A549 (cell line): ENCODE data around the gene NAA40.

Experiments
- CHD2 ChIP-seq: fragments of 150-350 bp; IDR thresholded peaks from 2 replicates; pipeline ENCODE4 v1.6.1; 2014; ENCODE audit warnings: low read length; ENCODE audit not compliant: partially characterized antibody
- CTCF ChIP-seq: fragments of >200 bp; sonication (Bioruptor Twin); formaldehyde crosslinking; IDR thresholded peaks from 3 replicates; pipeline ENCODE4 v1.5.1; 2016
- EHF ChIP-seq: fragments of 250-450 bp; sonication (Bioruptor Pico); IDR thresholded peaks from 2 replicates; pipeline ENCODE4 v1.5.0; 2020; ENCODE audit warnings: mild to moderate bottlenecking
- ELK1 ChIP-seq: fragments of 150-350 bp; IDR thresholded peaks from 2 replicates; pipeline ENCODE4 v1.6.1; 2014; ENCODE audit warnings: low read depth, mild to moderate bottlenecking, low read length
- HDAC2 ChIP-seq: fragments of 200-600 bp; sonication (generic); IDR thresholded peaks from 2 replicates; pipeline ENCODE4 v1.6.1; 2016
- HOXA7 ChIP-seq: fragments of 250-450 bp; sonication (Bioruptor Pico); IDR thresholded peaks from 2 replicates; pipeline ENCODE4 v1.5.0; 2020; ENCODE audit warnings: mild to moderate bottlenecking, moderate library complexity
- JUN ChIP-seq, 2 experiments: fragments of >200 bp; sonication (Bioruptor Twin); formaldehyde crosslinking; IDR thresholded peaks; 2 replicates in 1 of 2; 3 replicates in 1 of 2; pipeline ENCODE4 v1.6.1; 2016 to 2017
- MYC ChIP-seq: IDR thresholded peaks from 2 replicates; pipeline ENCODE4 v1.6.1; 2012; ENCODE audit warnings: mild to moderate bottlenecking, inconsistent platforms, low read length, improper control_type of control experiment, borderline replicate concordance
- POLR2A ChIP-seq: IDR thresholded peaks from 2 replicates; pipeline ENCODE4 v1.6.1; 2012; ENCODE audit warnings: mild to moderate bottlenecking, low read length

GRCh38 chr11:63919267-63920125 is 19.3 kb upstream of the NAA40 start:
- TF ChIP-seq CTCF (no peak), MYC (no peak), JUN (IDR thresholded peaks at IDR 0.05) (no peak), CHD2 (no peak), ELK1 (no peak), HDAC2 (no peak), HOXA7 (CRISPR knock-in tag) (no peak), POLR2A (no peak), EHF (CRISPR knock-in tag) (no peak)
